Left renal cortex interstitium (tissue), 4 donors: ENCODE measurements around the gene SPOCD1. TPM values are rescaled to one million over a fixed set of nuclear protein-coding genes. Genes with fewer than 3 reads are reported as not detected.

ENCODE experiments used
- DNase-seq, 4 donors: peaks; one replicate each; pipeline ENCODE4 v3.0.0-alpha.2; 2013; ENCODE audit warnings: low read depth in 4 of 4, low spot score in 2 of 4, missing footprints in 1 of 4
- polyA plus RNA-seq, 4 donors: library from polyadenylated mRNA; unstranded; fragments of 120-200 nt; gene quantifications; one replicate each; pipeline ENCODE4 v1.2.1, GENCODE V29; 2013; ENCODE audit not compliant: insufficient read length in 4 of 4

Gene SPOCD1
- polyA plus RNA-seq, 4 donors, result 0.25 to 0.62 (median 0.28) TPM

- no peak for DNase-seq
These were observed 13.4 kb downstream of the SPOCD1 start for GRCh38 chr1:31802190-31803150.

GRCh38 chr1:31801458-31801857 lies 14.4 kb downstream of the SPOCD1 start:
- DNase-seq, result no peak

GRCh38 chr1:31800674-31800967 lies 15.2 kb downstream of the SPOCD1 start:
- DNase-seq, result no peak

GRCh38 chr1:31799895-31800673 lies 15.7 kb downstream of the SPOCD1 start:
- DNase-seq, result no peak

- no peak for DNase-seq
These were observed 16.5 kb downstream of the SPOCD1 start for GRCh38 chr1:31799196-31799894.

GRCh38 chr1:31798433-31799195 lies 17.2 kb downstream of the SPOCD1 start:
- DNase-seq, result no peak

- no peak for DNase-seq
These were observed 17.8 kb downstream of the SPOCD1 start for GRCh38 chr1:31798086-31798432.

GRCh38 chr1:31797216-31797615 lies 18.6 kb downstream of the SPOCD1 start:
- no peak for DNase-seq

- no peak for DNase-seq
These were observed 19.1 kb downstream of the SPOCD1 start for GRCh38 chr1:31796707-31797106.

GRCh38 chr1:31795801-31796621 lies 19.8 kb downstream of the SPOCD1 start:
- no peak for DNase-seq

- no peak for DNase-seq
These were observed 20.6 kb downstream of the SPOCD1 start for GRCh38 chr1:31795096-31795675.

GRCh38 chr1:31793586-31794285 lies 22.1 kb downstream of the SPOCD1 start:
- no peak for DNase-seq

- no peak for DNase-seq
These were observed 22.7 kb downstream of the SPOCD1 start for GRCh38 chr1:31793086-31793485.

- DNase-seq, result no peak
These were observed 23.3 kb downstream of the SPOCD1 start for GRCh38 chr1:31792541-31792940.

- DNase-seq, result no peak
These were observed 23.7 kb downstream of the SPOCD1 start for GRCh38 chr1:31792116-31792515.

GRCh38 chr1:31791131-31791858 lies 24.5 kb downstream of the SPOCD1 start:
- no peak for DNase-seq

- no peak for DNase-seq
These were observed 25.2 kb downstream of the SPOCD1 start for GRCh38 chr1:31790641-31791091.

- no peak for DNase-seq
These were observed 25.7 kb downstream of the SPOCD1 start for GRCh38 chr1:31790140-31790539.
